Aorta (tissue), 5 donors: ENCODE results near the gene ACSL5. TPM values are rescaled to one million over a fixed set of nuclear protein-coding genes. Genes with fewer than 3 reads are reported as not detected.
"Not testable (repeated sequence)": the region's sequence is repeated elsewhere in the genome, so short reads cannot be mapped to it uniquely, and the experiment has no call there.

Experiments
- ATAC-seq: fragments of 200-7000 bp; cut with Tn5 transposase; one replicate; pipeline ENCODE4 v1.9.1; 2022; ENCODE audit warnings: moderate library complexity; ENCODE audit not compliant: low FRiP score
- DNase-seq, 2 donors: peaks; one replicate each; pipeline ENCODE4 v3.0.0-alpha.2; 2020
- H3K27ac ChIP-seq, 2 donors: one replicate each; pipeline ENCODE4 v1.5.1; 2013; ENCODE audit warnings: low read length in 2 of 2, mild to moderate bottlenecking in 2 of 2, moderate library complexity in 2 of 2, control low read depth in 1 of 2, inconsistent platforms in 1 of 2, low read depth in 1 of 2
- H3K27me3 ChIP-seq, 2 donors: one replicate each; pipeline ENCODE4 v1.6.1; 2013; ENCODE audit warnings: control low read depth in 1 of 2, low read length in 1 of 2, mild to moderate bottlenecking in 1 of 2, moderate library complexity in 1 of 2; ENCODE audit not compliant: insufficient read depth in 2 of 2, control insufficient read depth in 1 of 2
- H3K36me3 ChIP-seq, 2 donors: one replicate each; pipeline ENCODE4 v1.6.1; 2013; ENCODE audit warnings: control low read depth in 1 of 2, low read length in 1 of 2, mild to moderate bottlenecking in 1 of 2; ENCODE audit not compliant: insufficient read depth in 2 of 2, control insufficient read depth in 1 of 2
- H3K4me1 ChIP-seq, 2 donors: one replicate each; pipeline ENCODE4 v1.6.1; 2013; ENCODE audit warnings: low read length in 2 of 2, control low read depth in 1 of 2, mild to moderate bottlenecking in 1 of 2, moderate library complexity in 1 of 2; ENCODE audit not compliant: insufficient read depth in 2 of 2, control insufficient read depth in 1 of 2
- H3K4me3 ChIP-seq, 2 donors: one replicate each; pipeline ENCODE4 v1.5.1; 2013; ENCODE audit warnings: low read length in 2 of 2, control low read depth in 1 of 2, mild to moderate bottlenecking in 1 of 2
- H3K9me3 ChIP-seq: one replicate; pipeline ENCODE4 v1.6.1; 2013; ENCODE audit warnings: mild to moderate bottlenecking, low read length; ENCODE audit not compliant: control insufficient read depth
- WGBS, 2 donors: extraction: QIAGEN DNeasy Blood & Tissue Kit; methylation state at CpG; one replicate each; pipeline ENCODE4 v1.1.7; 2013; 5-methylcytosine and 5-hydroxymethylcytosine counted together
- intact Hi-C, 2 donors: fragments of 100-400 bp; cut with DNase I; formaldehyde crosslinking; loops; one replicate each; pipeline versions ENCODE4 v1.14.2 to v1.15.0; 2022
- polyA plus RNA-seq, 2 donors: library from polyadenylated mRNA; stranded (reverse); fragments of 200-250 nt; gene quantifications; one replicate each; pipeline ENCODE4 v1.2.3, GENCODE V29; 2013
- total RNA-seq, 2 donors: library from RNA; stranded (reverse); fragmentation: NEBNext Ultra II Directional; extraction: Animal tissue kit (Norgen Biotek cat#: 25700); gene quantifications; one replicate each; pipeline ENCODE4 v1.2.1, GENCODE V29; 2021
- donor health status: healthy with polysubstance abuse.
- donor health status: Bipolar disorder and iron deficiency.
- donor health status: DM: no; HTN: no; CAD: no.
- donor health status: DM: no; HTN: no; CAD: no.
- donor health status: DM: yes; HTN: yes; CAD: no.

Gene ACSL5
- total and polyA plus RNA-seq, 4 donors = 0.92 to 18.7 (median 15.9) TPM

DNA sequence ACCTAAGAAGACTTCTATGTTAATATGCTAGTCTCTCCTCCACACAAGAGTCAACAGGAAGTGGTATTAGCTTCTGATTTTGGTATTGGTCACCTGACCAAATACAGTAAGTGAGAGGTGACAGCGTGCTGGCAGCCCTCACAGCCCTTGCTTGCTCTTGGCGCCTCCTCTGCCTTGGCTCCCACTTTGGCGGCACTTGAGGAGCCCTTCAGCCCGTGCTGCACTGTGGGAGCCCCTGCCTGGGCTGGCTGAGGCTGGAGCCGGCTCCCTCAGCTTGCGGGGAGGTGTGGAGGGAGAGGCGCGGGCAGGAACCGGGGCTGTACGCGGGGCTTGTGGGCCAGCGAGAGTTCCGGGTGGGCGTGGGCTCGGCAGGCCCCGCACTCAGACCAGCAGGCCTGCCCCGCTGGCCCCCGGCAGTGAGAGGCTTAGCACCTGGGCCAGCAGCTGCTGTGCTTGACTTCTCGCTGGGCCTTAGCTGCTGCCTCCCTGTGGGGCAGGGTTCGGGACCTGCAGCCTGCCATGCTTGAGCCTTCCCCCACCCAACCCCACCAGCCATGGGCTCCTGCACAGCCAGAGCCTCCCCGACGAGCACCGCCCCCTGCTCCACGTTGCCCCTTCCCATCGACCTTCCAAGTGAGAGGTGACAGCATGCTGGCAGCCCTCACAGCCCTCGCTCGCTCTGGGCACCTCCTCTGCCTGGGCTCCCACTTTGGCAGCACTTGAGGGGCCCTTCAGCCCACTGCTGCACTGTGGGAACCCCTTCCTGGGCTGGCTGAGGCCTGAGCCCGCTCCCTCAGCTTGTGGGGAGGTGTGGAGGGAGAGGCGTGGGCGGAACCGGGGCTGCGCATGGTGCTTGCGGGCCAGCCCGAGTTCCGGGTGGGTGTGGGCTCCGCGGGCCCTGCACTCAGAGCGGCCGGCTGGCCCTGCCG, 4.2 kb upstream of the ACSL5 start:
- Histone ChIP-seq H3K4me3 (no peak overlapping the region), H3K9me3 (no peaks in the 10 kb centered on the region), H3K27ac (no peak overlapping the region), H3K4me1 (no peaks in the 10 kb centered on the region), H3K27me3 (no peaks in the 10 kb centered on the region), H3K36me3 (no peaks in the 10 kb centered on the region)
- 90 to 95% methylated on average over 34 to 40 of the region's 40 CpGs for WGBS, 2 donors
- ATAC-seq (no peak), DNase-seq (no peak)
- intact Hi-C loops = no loop called here

DNA sequence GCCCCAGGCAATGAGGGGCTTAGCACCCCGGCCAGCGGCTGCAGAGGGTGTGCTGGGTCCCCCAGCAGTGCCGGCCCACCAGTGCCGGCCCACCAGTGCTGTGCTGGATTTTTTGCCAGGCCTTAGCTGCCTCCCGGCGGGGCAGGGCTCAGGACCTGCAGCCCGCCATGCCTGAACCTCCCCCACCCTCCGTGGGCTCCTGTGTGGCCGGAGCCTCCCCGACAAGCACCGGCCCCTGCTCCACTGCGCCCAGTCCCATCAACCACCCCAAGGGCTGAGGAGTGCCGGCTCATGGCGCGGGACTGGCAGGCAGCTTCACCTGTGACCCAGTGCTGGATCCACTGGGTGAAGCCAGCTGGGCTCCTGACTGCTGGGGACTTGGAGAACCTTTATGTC, 3.5 kb upstream of the ACSL5 start:
- no peak for ATAC-seq

DNA sequence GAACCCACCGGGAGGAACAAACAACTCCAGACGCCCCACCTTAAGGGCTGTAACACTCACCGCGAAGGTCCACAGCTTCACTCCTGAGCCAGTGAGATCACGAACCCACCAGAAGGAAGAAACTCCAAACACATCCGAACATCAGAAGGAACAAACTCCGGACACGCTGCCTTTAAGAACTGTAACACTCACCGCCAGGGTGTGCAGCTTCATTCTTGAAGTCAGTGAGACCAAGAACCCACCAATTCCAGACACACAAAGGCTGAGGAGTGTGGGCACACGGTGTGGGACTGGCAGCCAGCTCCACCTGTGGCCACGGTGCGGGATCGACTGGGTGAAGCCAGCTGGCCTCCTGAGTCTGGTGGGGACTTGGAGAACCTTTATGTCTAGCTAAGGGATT, 2.6 kb upstream of the ACSL5 start:
- DNase-seq, intact Hi-C loops, H3K27ac ChIP-seq, H3K36me3 ChIP-seq, ATAC-seq, H3K4me3 ChIP-seq, H3K27me3 ChIP-seq, H3K4me1 ChIP-seq, H3K9me3 ChIP-seq: not testable (repeated sequence)
- WGBS, 2 donors = 95 to 98% methylated on average over 13 of the region's 13 CpGs

More for the DNA sequence above, 3.5 kb upstream of the ACSL5 start:
- intact Hi-C loops = no loop called here
- H3K27me3 ChIP-seq = no peaks in the 10 kb centered on the region
- 92 to 96% methylated on average over 15 of the region's 15 CpGs for WGBS, 2 donors
- no peaks in the 10 kb centered on the region for H3K4me1 ChIP-seq
- DNase-seq = no peak
- H3K27ac ChIP-seq = no peak overlapping the region
- no peaks in the 10 kb centered on the region for H3K36me3 ChIP-seq
- H3K9me3 ChIP-seq = no peaks in the 10 kb centered on the region
- H3K4me3 ChIP-seq = no peak overlapping the region

GRCh38 chr10:112372182-112372810, 1.6 kb upstream of the ACSL5 start:
- H3K27me3 ChIP-seq, H3K36me3 ChIP-seq, H3K4me3 ChIP-seq, H3K9me3 ChIP-seq, ATAC-seq, DNase-seq, H3K4me1 ChIP-seq, intact Hi-C loops, H3K27ac ChIP-seq: not testable (repeated sequence)
- WGBS, 2 donors = 83 to 86% methylated on average over 11 of the region's 11 CpGs

GRCh38 chr10:112374724-112375541, 1.0 kb downstream of the ACSL5 start:
- Histone ChIP-seq H3K27ac (no peak overlapping the region), H3K4me3 (no peak overlapping the region), H3K4me1 (no peaks in the 10 kb centered on the region), H3K9me3 (no peaks in the 10 kb centered on the region), H3K27me3 (no peaks in the 10 kb centered on the region), H3K36me3 (no peaks in the 10 kb centered on the region)
- DNase-seq (no peak), ATAC-seq (no peak)
- intact Hi-C loops = no loop called here
- 68 to 78% methylated on average over 8 of the region's 8 CpGs for WGBS, 2 donors

- Histone ChIP-seq H3K27me3 (no peaks in the 10 kb centered on the region), H3K36me3 (no peaks in the 10 kb centered on the region), H3K9me3 (no peaks in the 10 kb centered on the region), H3K4me1 (no peaks in the 10 kb centered on the region), H3K4me3 (peak overlapping the region in 1 of 2 donors; percentile 10), H3K27ac (no peak overlapping the region)
- intact Hi-C loops = no loop called here
- ATAC-seq (peak; percentile 85), DNase-seq (peak in 1 of 2 donors; percentile 61)
- whole genome bisulfite sequencing, 2 donors = 31 to 33% methylated on average over 16 of the region's 16 CpGs
Measured at GRCh38 chr10:112375721-112376395, 1.9 kb downstream of the ACSL5 start.

GRCh38 chr10:112376396-112376790, 2.5 kb downstream of the ACSL5 start:
- intact Hi-C loops = no loop called here
- Histone ChIP-seq H3K36me3 (no peaks in the 10 kb centered on the region), H3K27me3 (no peaks in the 10 kb centered on the region), H3K9me3 (no peaks in the 10 kb centered on the region), H3K27ac (no peak overlapping the region), H3K4me1 (no peaks in the 10 kb centered on the region), H3K4me3 (no peak overlapping the region)
- DNase-seq (no peak), ATAC-seq (peak; percentile 2)
- WGBS, 2 donors = 83 to 85% methylated on average over 11 of the region's 11 CpGs

GRCh38 chr10:112377116-112377515, 3.2 kb downstream of the ACSL5 start:
- DNase-seq, H3K27me3 ChIP-seq, intact Hi-C loops, H3K27ac ChIP-seq, ATAC-seq, H3K4me1 ChIP-seq, H3K4me3 ChIP-seq, H3K36me3 ChIP-seq, H3K9me3 ChIP-seq: not testable (repeated sequence)
- WGBS, 2 donors = 93 to 97% methylated on average over 9 of the region's 9 CpGs
